HepG2 (cell line): ENCODE measurements around the gene SLC20A1. TPM values are rescaled to one million over a fixed set of nuclear protein-coding genes. Genes with fewer than 3 reads are reported as not detected.

Experiments used
- ARID3A ChIP-seq: IDR thresholded peaks from 2 replicates; pipeline ENCODE4 v1.6.1; 2012; ENCODE audit warnings: low read depth, low read length, improper control_type of control experiment
- ASH2L ChIP-seq: fragments of 300-600, 200-600 bp; sonication (generic); IDR thresholded peaks from 2 replicates; pipeline ENCODE4 v1.7.0; 2017; ENCODE audit warnings: low read depth, mild to moderate bottlenecking, moderate library complexity, mixed read lengths, low read length; ENCODE audit not compliant: insufficient read length
- CHCHD3 ChIP-seq: sonication (generic); formaldehyde crosslinking; IDR thresholded peaks from 2 replicates; pipeline ENCODE4 v1.8.0; 2022; ENCODE audit warnings: mild to moderate bottlenecking, missing genetic modification reagents, moderate library complexity
- ETV6 ChIP-seq: sonication (generic); formaldehyde crosslinking; conservative IDR thresholded peaks from 2 replicates; pipeline ENCODE4 v1.4.0; 2020; ENCODE audit warnings: missing genetic modification reagents
- FOXA3 ChIP-seq: IDR thresholded peaks from 2 replicates; pipeline ENCODE4 v1.6.1; 2016; ENCODE audit warnings: missing genetic modification reagents, missing compliant biosample characterization
- GLI4 ChIP-seq: sonication (generic); formaldehyde crosslinking; IDR thresholded peaks from 2 replicates; pipeline ENCODE4 v1.5.1; 2020; ENCODE audit warnings: missing genetic modification reagents, mild to moderate bottlenecking, moderate library complexity, borderline replicate concordance
- HDAC6 ChIP-seq: fragments of 200-600 bp; sonication (generic); IDR thresholded peaks from 2 replicates; pipeline ENCODE4 v1.7.0; 2017; ENCODE audit warnings: mild to moderate bottlenecking, antibody characterized with exemption, low read length, low read depth
- HNRNPH1 ChIP-seq: fragments of 200-400 bp; formaldehyde crosslinking; optimal IDR thresholded peaks from 2 replicates; pipeline ENCODE3; 2017; ENCODE audit warnings: mild to moderate bottlenecking, low read depth, low read length
- ISL2 ChIP-seq: sonication (generic); formaldehyde crosslinking; IDR thresholded peaks from 2 replicates; pipeline ENCODE4 v1.5.0; 2020; ENCODE audit warnings: missing genetic modification reagents
- KAT8 ChIP-seq: IDR thresholded peaks from 2 replicates; pipeline ENCODE4 v1.6.1; 2016; ENCODE audit warnings: missing genetic modification reagents, missing compliant biosample characterization
- NR2F1 ChIP-seq, 2 experiments: fragments of 450-650 bp in 1 of 2; formaldehyde crosslinking in 1 of 2; IDR thresholded peaks; 2 replicates each; pipeline versions ENCODE4 v1.5.0 to v1.6.1; 2016 to 2020; ENCODE audit warnings: mild to moderate bottlenecking in 1 of 2, missing compliant biosample characterization in 1 of 2, missing genetic modification reagents in 1 of 2, moderate library complexity in 1 of 2
- NR3C1 ChIP-seq: sonication (generic); formaldehyde crosslinking; IDR thresholded peaks from 2 replicates; pipeline ENCODE4 v1.4.0; 2020; ENCODE audit warnings: missing genetic modification reagents
- PHF21A ChIP-seq: sonication (generic); formaldehyde crosslinking; IDR thresholded peaks from 2 replicates; pipeline ENCODE4 v1.5.0; 2020; ENCODE audit warnings: mild to moderate bottlenecking, missing genetic modification reagents
- RFXAP ChIP-seq: sonication (generic); formaldehyde crosslinking; IDR thresholded peaks from 2 replicates; pipeline ENCODE4 v1.4.0; 2020; ENCODE audit warnings: missing genetic modification reagents, borderline replicate concordance
- RXRA ChIP-seq: sonication (generic); formaldehyde crosslinking; IDR thresholded peaks from 2 replicates; pipeline ENCODE4 v1.5.1; 2020; ENCODE audit warnings: missing genetic modification reagents
- RXRB ChIP-seq: IDR thresholded peaks from 2 replicates; pipeline ENCODE4 v1.6.1; 2016; ENCODE audit warnings: borderline replicate concordance, missing genetic modification reagents, missing compliant biosample characterization
- SALL2 ChIP-seq: sonication (generic); formaldehyde crosslinking; IDR thresholded peaks from 2 replicates; pipeline ENCODE4 v1.8.1; 2023; ENCODE audit warnings: mild to moderate bottlenecking, missing genetic modification reagents, inconsistent platforms
- SOX6 ChIP-seq, 2 experiments: fragments of 450-650 bp in 1 of 2; sonication (generic) in 1 of 2; formaldehyde crosslinking in 1 of 2; IDR thresholded peaks; 2 replicates each; pipeline versions ENCODE4 v1.4.0 to v1.6.1; 2017 to 2020; ENCODE audit warnings: antibody characterized with exemption in 1 of 2, mild to moderate bottlenecking in 1 of 2, missing genetic modification reagents in 1 of 2
- ZNF703 ChIP-seq: sonication (generic); formaldehyde crosslinking; IDR thresholded peaks from 2 replicates; pipeline ENCODE4 v1.5.1; 2020; ENCODE audit warnings: missing genetic modification reagents, mild to moderate bottlenecking, moderate library complexity, borderline replicate concordance
- polyA plus RNA-seq, 8 experiments: library from polyadenylated mRNA; depleted of rRNA in 3 of 8; stranded (reverse) in 7 of 8; unstranded in 1 of 8; fragments of >200 nt; fragmentation: Illumina TruSeq in 4 of 8; extraction: Trizol in 4 of 8; gene quantifications; 2 replicates each; pipeline versions ENCODE4 v1.2.1 to v1.2.3, GENCODE V29; 2011 to 2016; ENCODE audit warnings: low read depth in 4 of 8, missing spikeins in 1 of 8, mixed read lengths in 1 of 8; ENCODE audit not compliant: insufficient read depth in 1 of 8
- total RNA-seq, 5 experiments: library from RNA; depleted of rRNA; stranded (reverse); fragments of >200 nt; fragmentation: Illumina TruSeq; extraction: Trizol; gene quantifications; 2 replicates each; pipeline ENCODE4 v1.2.3, GENCODE V29; 2016; ENCODE audit warnings: low read depth in 1 of 5
- TF ChIP-seq, protein P1 (sequence below): conservative IDR thresholded peaks from 2 replicates; pipeline ENCODE4 v1.6.1; 2018; ENCODE audit warnings: missing genetic modification reagents
- TF ChIP-seq, protein P2 (sequence below): sonication (generic); formaldehyde crosslinking; IDR thresholded peaks from 2 replicates; pipeline ENCODE4 v1.4.0; 2020; ENCODE audit warnings: missing genetic modification reagents, borderline replicate concordance
- TF ChIP-seq, protein P3 (sequence below): sonication (generic); formaldehyde crosslinking; IDR thresholded peaks from 2 replicates; pipeline ENCODE4 v1.4.0; 2020; ENCODE audit warnings: mild to moderate bottlenecking, missing genetic modification reagents

The SLC20A1 gene
- total and polyA plus RNA-seq, 2 of the 13 experiments (the other 11 are each of a cell fraction or from before 2014, with no cell fraction given) = 54.0 to 85.9 TPM

- TF ChIP-seq SOX6 (IDR thresholded peaks at IDR 0.05) = no peak
- TF ChIP-seq SOX6 (CRISPR knock-in tag; IDR thresholded peaks at IDR 0.05) = peak; percentile 49
- peak; percentile 89; the same call in 1 of the 2 replicates for TF ChIP-seq RFXAP (CRISPR knock-in tag)
- no peak for TF ChIP-seq NR3C1 (CRISPR knock-in tag)
- TF ChIP-seq NR2F1 (CRISPR knock-in tag; IDR thresholded peaks at IDR 0.05) = peak; percentile 36 to 88; a peak in 3 of 4 replicates
- no peak for TF ChIP-seq GLI4
- no peak; the same call in 1 of the 2 replicates for TF ChIP-seq ZNF703 (CRISPR knock-in tag)
- peak; percentile 13; the same call in 1 of the 2 replicates for TF ChIP-seq ARID3A
- peak; percentile 57 for TF ChIP-seq FOXA3 (CRISPR knock-in tag)
- no peak for TF ChIP-seq HDAC6
- TF ChIP-seq RXRA (CRISPR knock-in tag) = peak; percentile 86
- TF ChIP-seq, protein P1, sequence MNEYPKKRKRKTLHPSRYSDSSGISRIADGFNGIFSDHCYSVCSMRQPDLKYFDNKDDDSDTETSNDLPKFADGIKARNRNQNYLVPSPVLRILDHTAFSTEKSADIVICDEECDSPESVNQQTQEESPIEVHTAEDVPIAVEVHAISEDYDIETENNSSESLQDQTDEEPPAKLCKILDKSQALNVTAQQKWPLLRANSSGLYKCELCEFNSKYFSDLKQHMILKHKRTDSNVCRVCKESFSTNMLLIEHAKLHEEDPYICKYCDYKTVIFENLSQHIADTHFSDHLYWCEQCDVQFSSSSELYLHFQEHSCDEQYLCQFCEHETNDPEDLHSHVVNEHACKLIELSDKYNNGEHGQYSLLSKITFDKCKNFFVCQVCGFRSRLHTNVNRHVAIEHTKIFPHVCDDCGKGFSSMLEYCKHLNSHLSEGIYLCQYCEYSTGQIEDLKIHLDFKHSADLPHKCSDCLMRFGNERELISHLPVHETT (CRISPR knock-in tag) = 0 out of 2 replicates have a peak, but pooled peaks have one; percentile 14
- TF ChIP-seq ISL2 (CRISPR knock-in tag) = peak; percentile 40; the same call in 1 of the 2 replicates
- TF ChIP-seq, protein P2, sequence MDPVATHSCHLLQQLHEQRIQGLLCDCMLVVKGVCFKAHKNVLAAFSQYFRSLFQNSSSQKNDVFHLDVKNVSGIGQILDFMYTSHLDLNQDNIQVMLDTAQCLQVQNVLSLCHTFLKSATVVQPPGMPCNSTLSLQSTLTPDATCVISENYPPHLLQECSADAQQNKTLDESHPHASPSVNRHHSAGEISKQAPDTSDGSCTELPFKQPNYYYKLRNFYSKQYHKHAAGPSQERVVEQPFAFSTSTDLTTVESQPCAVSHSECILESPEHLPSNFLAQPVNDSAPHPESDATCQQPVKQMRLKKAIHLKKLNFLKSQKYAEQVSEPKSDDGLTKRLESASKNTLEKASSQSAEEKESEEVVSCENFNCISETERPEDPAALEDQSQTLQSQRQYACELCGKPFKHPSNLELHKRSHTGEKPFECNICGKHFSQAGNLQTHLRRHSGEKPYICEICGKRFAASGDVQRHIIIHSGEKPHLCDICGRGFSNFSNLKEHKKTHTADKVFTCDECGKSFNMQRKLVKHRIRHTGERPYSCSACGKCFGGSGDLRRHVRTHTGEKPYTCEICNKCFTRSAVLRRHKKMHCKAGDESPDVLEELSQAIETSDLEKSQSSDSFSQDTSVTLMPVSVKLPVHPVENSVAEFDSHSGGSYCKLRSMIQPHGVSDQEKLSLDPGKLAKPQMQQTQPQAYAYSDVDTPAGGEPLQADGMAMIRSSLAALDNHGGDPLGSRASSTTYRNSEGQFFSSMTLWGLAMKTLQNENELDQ (CRISPR knock-in tag) = no peak
- TF ChIP-seq PHF21A (CRISPR knock-in tag) = no peak
- TF ChIP-seq SALL2 (CRISPR knock-in tag) = peak; percentile 29
- TF ChIP-seq CHCHD3 (CRISPR knock-in tag) = peak; percentile 42; the same call in 1 of the 2 replicates
- peak; percentile 38 for TF ChIP-seq ETV6 (CRISPR knock-in tag)
- TF ChIP-seq, protein P3, sequence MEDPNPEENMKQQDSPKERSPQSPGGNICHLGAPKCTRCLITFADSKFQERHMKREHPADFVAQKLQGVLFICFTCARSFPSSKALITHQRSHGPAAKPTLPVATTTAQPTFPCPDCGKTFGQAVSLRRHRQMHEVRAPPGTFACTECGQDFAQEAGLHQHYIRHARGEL (CRISPR knock-in tag) = no peak; the same call in 1 of the 2 replicates
- TF ChIP-seq ASH2L = peak; percentile 7
- TF ChIP-seq HNRNPH1 = no peak
- peak; percentile 77 for TF ChIP-seq RXRB
- no peak; the same call in none of the 2 replicates for TF ChIP-seq KAT8
Observed at GRCh38 chr2:112645310-112646101, at the start of gene SLC20A1 (continued).
